ENCODE data around the gene PRRC2B.

GRCh38 chr9:131469951-131470350 is 76.1 kb downstream of the PRRC2B start:
- TF ChIP-seq CTCF (IDR thresholded peaks at IDR 0.05) (no peak), POLR2A (IDR thresholded peaks at IDR 0.05) (no peak)
